Liver (tissue), 3 donors: ENCODE measurements around the gene KAT7.

ENCODE experiments used
- FOXA1 ChIP-seq: IDR thresholded peaks from 2 replicates; pipeline ENCODE4 v1.6.1; 2016; ENCODE audit warnings: antibody characterized with exemption
- GABPA ChIP-seq, 2 donors: IDR thresholded peaks in 1 of 2; conservative IDR thresholded peaks in 1 of 2; 2 replicates each; pipeline ENCODE4 v1.6.1; 2016; ENCODE audit warnings: antibody characterized with exemption in 2 of 2, mild to moderate bottlenecking in 1 of 2, moderate library complexity in 1 of 2
- HNF4G ChIP-seq: IDR thresholded peaks from 2 replicates; pipeline ENCODE4 v1.6.1; 2016; ENCODE audit warnings: antibody characterized with exemption
- NR2F2 ChIP-seq: IDR thresholded peaks from 2 replicates; pipeline ENCODE4 v1.6.1; 2016; ENCODE audit warnings: antibody characterized with exemption
- RAD21 ChIP-seq, 2 donors: IDR thresholded peaks; 2 replicates each; pipeline ENCODE4 v1.6.1; 2016; ENCODE audit warnings: antibody characterized with exemption in 2 of 2, mild to moderate bottlenecking in 2 of 2
- RXRA ChIP-seq, 2 donors: IDR thresholded peaks; 2 replicates each; pipeline ENCODE4 v1.6.1; 2017 to 2018; ENCODE audit warnings: antibody characterized with exemption in 2 of 2, mild to moderate bottlenecking in 1 of 2
- SP1 ChIP-seq: IDR thresholded peaks from 2 replicates; pipeline ENCODE4 v1.6.1; 2018; ENCODE audit warnings: antibody characterized with exemption, mild to moderate bottlenecking
- TAF1 ChIP-seq: conservative IDR thresholded peaks from 2 replicates; pipeline ENCODE4 v1.6.1; 2016; ENCODE audit warnings: antibody characterized with exemption, mild to moderate bottlenecking
- YY1 ChIP-seq: IDR thresholded peaks from 2 replicates; pipeline ENCODE4 v1.6.1; 2016; ENCODE audit warnings: antibody characterized with exemption, mild to moderate bottlenecking
- TF ChIP-seq, protein P1 (sequence below): fragments of 150-350 bp; IDR thresholded peaks from 2 replicates; pipeline ENCODE4 v1.5.1; 2017; ENCODE audit warnings: improper control_type of control experiment, low read depth, low read length; ENCODE audit not compliant: missing input control
- TF ChIP-seq, protein P2 (sequence below): IDR thresholded peaks from 2 replicates; pipeline ENCODE4 v1.6.1; 2016; ENCODE audit warnings: antibody characterized with exemption
- TF ChIP-seq, protein P3 (sequence below): IDR thresholded peaks from 2 replicates; pipeline ENCODE4 v1.6.1; 2016; ENCODE audit warnings: antibody characterized with exemption
- TF ChIP-seq, protein P4 (sequence below): IDR thresholded peaks from 2 replicates; pipeline ENCODE4 v1.6.1; 2016; ENCODE audit warnings: antibody characterized with exemption, mild to moderate bottlenecking
- TF ChIP-seq, protein P5 (sequence below): IDR thresholded peaks from 2 replicates; pipeline ENCODE4 v1.6.1; 2016; ENCODE audit warnings: antibody characterized with exemption
- donor health status: healthy.
- donor health status: healthy.

DNA sequence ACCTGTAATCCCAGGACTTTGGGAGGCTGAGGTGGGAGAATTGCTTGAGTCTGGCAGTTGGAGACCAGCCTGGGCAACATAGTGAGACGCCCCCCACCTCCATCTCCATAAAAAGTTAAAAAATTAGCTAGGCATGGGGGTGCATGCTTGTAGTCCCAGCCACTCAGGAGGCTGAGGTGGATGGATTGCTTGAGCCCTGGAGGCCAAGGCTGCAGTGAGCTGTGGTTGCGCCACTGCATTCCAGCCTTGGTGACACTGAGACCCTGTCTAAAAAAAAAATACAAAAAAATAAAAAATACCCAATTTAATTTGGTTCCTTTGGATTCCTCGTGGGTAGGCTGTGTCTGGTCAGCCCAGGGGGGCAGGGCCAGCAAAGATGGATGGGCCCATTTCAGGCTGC, 85.4 kb downstream of the KAT7 start:
- TF ChIP-seq, protein P1, sequence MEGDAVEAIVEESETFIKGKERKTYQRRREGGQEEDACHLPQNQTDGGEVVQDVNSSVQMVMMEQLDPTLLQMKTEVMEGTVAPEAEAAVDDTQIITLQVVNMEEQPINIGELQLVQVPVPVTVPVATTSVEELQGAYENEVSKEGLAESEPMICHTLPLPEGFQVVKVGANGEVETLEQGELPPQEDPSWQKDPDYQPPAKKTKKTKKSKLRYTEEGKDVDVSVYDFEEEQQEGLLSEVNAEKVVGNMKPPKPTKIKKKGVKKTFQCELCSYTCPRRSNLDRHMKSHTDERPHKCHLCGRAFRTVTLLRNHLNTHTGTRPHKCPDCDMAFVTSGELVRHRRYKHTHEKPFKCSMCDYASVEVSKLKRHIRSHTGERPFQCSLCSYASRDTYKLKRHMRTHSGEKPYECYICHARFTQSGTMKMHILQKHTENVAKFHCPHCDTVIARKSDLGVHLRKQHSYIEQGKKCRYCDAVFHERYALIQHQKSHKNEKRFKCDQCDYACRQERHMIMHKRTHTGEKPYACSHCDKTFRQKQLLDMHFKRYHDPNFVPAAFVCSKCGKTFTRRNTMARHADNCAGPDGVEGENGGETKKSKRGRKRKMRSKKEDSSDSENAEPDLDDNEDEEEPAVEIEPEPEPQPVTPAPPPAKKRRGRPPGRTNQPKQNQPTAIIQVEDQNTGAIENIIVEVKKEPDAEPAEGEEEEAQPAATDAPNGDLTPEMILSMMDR: no peak
- TF ChIP-seq, protein P2, sequence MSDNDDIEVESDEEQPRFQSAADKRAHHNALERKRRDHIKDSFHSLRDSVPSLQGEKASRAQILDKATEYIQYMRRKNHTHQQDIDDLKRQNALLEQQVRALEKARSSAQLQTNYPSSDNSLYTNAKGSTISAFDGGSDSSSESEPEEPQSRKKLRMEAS: no peak
- TF ChIP-seq TAF1 (no peak), SP1 (no peak), RAD21 (IDR thresholded peaks at IDR 0.05) (no peak), YY1 (no peak), NR2F2 (no peak), HNF4G (no peak), FOXA1 (no peak), GABPA (IDR thresholded peaks at IDR 0.05 in 1 of 2, conservative IDR thresholded peaks at IDR 0.05 in 1 of 2) (no peak), RXRA (IDR thresholded peaks at IDR 0.05) (no peak)
- TF ChIP-seq, protein P3, sequence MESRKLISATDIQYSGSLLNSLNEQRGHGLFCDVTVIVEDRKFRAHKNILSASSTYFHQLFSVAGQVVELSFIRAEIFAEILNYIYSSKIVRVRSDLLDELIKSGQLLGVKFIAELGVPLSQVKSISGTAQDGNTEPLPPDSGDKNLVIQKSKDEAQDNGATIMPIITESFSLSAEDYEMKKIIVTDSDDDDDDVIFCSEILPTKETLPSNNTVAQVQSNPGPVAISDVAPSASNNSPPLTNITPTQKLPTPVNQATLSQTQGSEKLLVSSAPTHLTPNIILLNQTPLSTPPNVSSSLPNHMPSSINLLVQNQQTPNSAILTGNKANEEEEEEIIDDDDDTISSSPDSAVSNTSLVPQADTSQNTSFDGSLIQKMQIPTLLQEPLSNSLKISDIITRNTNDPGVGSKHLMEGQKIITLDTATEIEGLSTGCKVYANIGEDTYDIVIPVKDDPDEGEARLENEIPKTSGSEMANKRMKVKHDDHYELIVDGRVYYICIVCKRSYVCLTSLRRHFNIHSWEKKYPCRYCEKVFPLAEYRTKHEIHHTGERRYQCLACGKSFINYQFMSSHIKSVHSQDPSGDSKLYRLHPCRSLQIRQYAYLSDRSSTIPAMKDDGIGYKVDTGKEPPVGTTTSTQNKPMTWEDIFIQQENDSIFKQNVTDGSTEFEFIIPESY: no peak
- TF ChIP-seq, protein P4, sequence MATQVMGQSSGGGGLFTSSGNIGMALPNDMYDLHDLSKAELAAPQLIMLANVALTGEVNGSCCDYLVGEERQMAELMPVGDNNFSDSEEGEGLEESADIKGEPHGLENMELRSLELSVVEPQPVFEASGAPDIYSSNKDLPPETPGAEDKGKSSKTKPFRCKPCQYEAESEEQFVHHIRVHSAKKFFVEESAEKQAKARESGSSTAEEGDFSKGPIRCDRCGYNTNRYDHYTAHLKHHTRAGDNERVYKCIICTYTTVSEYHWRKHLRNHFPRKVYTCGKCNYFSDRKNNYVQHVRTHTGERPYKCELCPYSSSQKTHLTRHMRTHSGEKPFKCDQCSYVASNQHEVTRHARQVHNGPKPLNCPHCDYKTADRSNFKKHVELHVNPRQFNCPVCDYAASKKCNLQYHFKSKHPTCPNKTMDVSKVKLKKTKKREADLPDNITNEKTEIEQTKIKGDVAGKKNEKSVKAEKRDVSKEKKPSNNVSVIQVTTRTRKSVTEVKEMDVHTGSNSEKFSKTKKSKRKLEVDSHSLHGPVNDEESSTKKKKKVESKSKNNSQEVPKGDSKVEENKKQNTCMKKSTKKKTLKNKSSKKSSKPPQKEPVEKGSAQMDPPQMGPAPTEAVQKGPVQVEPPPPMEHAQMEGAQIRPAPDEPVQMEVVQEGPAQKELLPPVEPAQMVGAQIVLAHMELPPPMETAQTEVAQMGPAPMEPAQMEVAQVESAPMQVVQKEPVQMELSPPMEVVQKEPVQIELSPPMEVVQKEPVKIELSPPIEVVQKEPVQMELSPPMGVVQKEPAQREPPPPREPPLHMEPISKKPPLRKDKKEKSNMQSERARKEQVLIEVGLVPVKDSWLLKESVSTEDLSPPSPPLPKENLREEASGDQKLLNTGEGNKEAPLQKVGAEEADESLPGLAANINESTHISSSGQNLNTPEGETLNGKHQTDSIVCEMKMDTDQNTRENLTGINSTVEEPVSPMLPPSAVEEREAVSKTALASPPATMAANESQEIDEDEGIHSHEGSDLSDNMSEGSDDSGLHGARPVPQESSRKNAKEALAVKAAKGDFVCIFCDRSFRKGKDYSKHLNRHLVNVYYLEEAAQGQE: no peak
- TF ChIP-seq, protein P5, sequence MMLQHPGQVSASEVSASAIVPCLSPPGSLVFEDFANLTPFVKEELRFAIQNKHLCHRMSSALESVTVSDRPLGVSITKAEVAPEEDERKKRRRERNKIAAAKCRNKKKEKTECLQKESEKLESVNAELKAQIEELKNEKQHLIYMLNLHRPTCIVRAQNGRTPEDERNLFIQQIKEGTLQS: no peak
